Measurements from ENCODE around the gene SH3BP4. TPM values are rescaled to one million over a fixed set of nuclear protein-coding genes. Genes with fewer than 3 reads are reported as not detected.

Gene SH3BP4
- total and polyA plus RNA-seq, 2 of the 13 experiments (the other 11 are each of a cell fraction or from before 2014, with no cell fraction given), result 34.6 to 99.1 TPM

GRCh38 chr2:235086481-235087184 lies 134.8 kb downstream of the SH3BP4 start:
- no peak overlapping the region for H3K4me2 ChIP-seq (ENCODE audit: low read depth, low read length)
- BruUV-seq (replicated peaks), result no TSS peak
- H3K9me3 ChIP-seq (ENCODE audit: low read length), result no peaks in the 10 kb centered on the region
- H3K9ac ChIP-seq (ENCODE audit: insufficient read depth, low read depth, low read length), result no peak overlapping the region
- H3K36me3 ChIP-seq (replicated peaks in 1 of 2; ENCODE audit: control insufficient read depth in 1 of 2, insufficient read depth in 2 of 2, low read length in 2 of 2), result no peaks in the 10 kb centered on the region
- H3K79me2 ChIP-seq (ENCODE audit: insufficient read depth, low read length), result no peaks in the 10 kb centered on the region
- in situ Hi-C loops (cut with HindIII; ENCODE audit: extremely low pct_ligation_motif_present, low pct_unique_long_range_greater_than_20kb) (no loop called here), intact Hi-C loops (cut with micrococcal nuclease; ENCODE audit: unreplicated experiment) (no loop called here)
- no peak for FAIRE-seq
- POLR2A ChIA-PET, result no interaction called here
- no peak overlapping the region for H2AFZ ChIP-seq (ENCODE audit: low read length)
- no peak overlapping the region for H3K4me3 ChIP-seq (replicated peaks in 1 of 3; ENCODE audit: insufficient read depth in 1 of 3, low read depth in 2 of 3, low read length in 3 of 3)
- CTCF ChIA-PET (ENCODE audit: low intra/inter-chr PET ratio, low total read pairs), result no interaction called here
- 35% methylated on average over 15 of the region's 15 CpGs for WGBS (ENCODE audit: low lambda C conversion rate)
- H3K27me3 ChIP-seq (ENCODE audit: control insufficient read depth in 1 of 2, insufficient read depth in 2 of 2, low read length in 2 of 2), result peaks cover 2 to 73% of the 10 kb centered on the region in 2 experiments; a peak in 4 of 5 replicates
- 0 out of 2 replicates have a peak, but pooled peaks cover 10% of the 10 kb centered on the region for H3K4me1 ChIP-seq (ENCODE audit: insufficient read depth, low read length)
- no peak overlapping the region for H3K27ac ChIP-seq (ENCODE audit: extremely low read length, insufficient read depth, low read length)
- no peaks in the 10 kb centered on the region for H4K20me1 ChIP-seq (ENCODE audit: insufficient read depth, low read length)
- DNase-seq (ENCODE audit: low spot score), result no peak
- ATAC-seq, result no peak; the same call in 2 of the 3 replicates
- no peak for TF ChIP-seq ZNF510 (CRISPR knock-in tag; IDR thresholded peaks at IDR 0.05; ENCODE audit: low read depth)
- no peak for TF ChIP-seq ZNF776 (CRISPR knock-in tag; IDR thresholded peaks at IDR 0.05)
- TF ChIP-seq DNMT1 (CRISPR knock-in tag; IDR thresholded peaks at IDR 0.05), result no peak
- TF ChIP-seq SMARCE1 (IDR thresholded peaks at IDR 0.05; ENCODE audit: borderline replicate concordance), result no peak
- TF ChIP-seq SAP130 (CRISPR knock-in tag; IDR thresholded peaks at IDR 0.05; ENCODE audit: low read depth), result no peak
- TF ChIP-seq ZNF746 (CRISPR knock-in tag; IDR thresholded peaks at IDR 0.05), result no peak
- no peak for TF ChIP-seq SPEN (CRISPR knock-in tag; IDR thresholded peaks at IDR 0.05; ENCODE audit: low read depth)
- no peak for TF ChIP-seq ZNF773 (CRISPR knock-in tag; IDR thresholded peaks at IDR 0.05; ENCODE audit: borderline replicate concordance)
- TF ChIP-seq SRF (IDR thresholded peaks at IDR 0.05; ENCODE audit: low read depth, low read length), result no peak
- no peak for TF ChIP-seq ZXDC (CRISPR knock-in tag; IDR thresholded peaks at IDR 0.05)

All from HepG2 (cell line).